Measurements from ENCODE around the gene SIRPB2. TPM values are rescaled to one million over a fixed set of nuclear protein-coding genes. Genes with fewer than 3 reads are reported as not detected.

Gene SIRPB2
- total and polyA plus RNA-seq, 10 of the 15 experiments (the other 5 are each of a cell fraction or from before 2014, with no cell fraction given) = not detected

GRCh38 chr20:1473246-1474220 is 17.7 kb downstream of the SIRPB2 start:
- no peak for FAIRE-seq
- ATAC-seq = no peak
- Histone ChIP-seq H3K4me3 (no peak overlapping the region), H3K9me3 (replicated peaks; ENCODE audit: control insufficient read depth, insufficient read depth, low read length) (no peaks in the 10 kb centered on the region), H4K20me1 (ENCODE audit: control insufficient read depth, insufficient read depth) (no peaks in the 10 kb centered on the region), H3K4me1 (ENCODE audit: control insufficient read depth, insufficient read depth, low read length) (peaks cover 3% of the 10 kb centered on the region; the same call in 1 of the 2 replicates), H3K4me2 (ENCODE audit: control insufficient read depth, insufficient read depth) (no peak overlapping the region), H3K27me3 (replicated peaks in 1 of 2; ENCODE audit: control insufficient read depth in 2 of 2, insufficient read depth in 2 of 2, low read length in 1 of 2) (no peaks in the 10 kb centered on the region; a peak in 2 of 4 replicates), H3K36me3 (ENCODE audit: control insufficient read depth in 2 of 2, insufficient read depth in 2 of 2, low read length in 1 of 2) (no peaks in the 10 kb centered on the region), H3K9ac (ENCODE audit: control insufficient read depth, insufficient read depth, low read length) (no peak overlapping the region), H3K27ac (ENCODE audit: control insufficient read depth, insufficient read depth) (no peak overlapping the region), H3K79me2 (ENCODE audit: control insufficient read depth, insufficient read depth, low read length) (no peaks in the 10 kb centered on the region), H2AFZ (ENCODE audit: control insufficient read depth, low read depth, low read length) (peak overlapping the region; percentile 5; the same call in 1 of the 2 replicates)
- no peak for DNase-seq (ENCODE audit: low read depth, low spot score)
- ChIA-PET CTCF (interaction anchor here (0.8 to 4.1 kb wide), 5 partner anchors 14 to 303 kb away, joined by 3 to 29 read pairs (median 4); no protein-coding TSS in a partner anchor), POLR2A (no interaction called here), RAD21 (ENCODE audit: unreplicated experiment) (interaction anchor here (2.8 kb wide), 1 partner anchor 30 kb away, joined by 23 read pairs; no protein-coding TSS in a partner anchor), SMC1A (ENCODE audit: uncharacterized antibody, unreplicated experiment) (interaction anchor here (3.7 kb wide), 1 partner anchor 30 kb away, joined by 21 read pairs; no protein-coding TSS in a partner anchor)
- intact Hi-C loops (cut with micrococcal nuclease; ENCODE audit: unreplicated experiment) (no loop called here), in situ Hi-C loops (cut with MboI) (no loop called here)
- WGBS (ENCODE audit: insufficient coverage, insufficient replicate concordance, low lambda C conversion rate, missing lambda C conversion rate) = 61% methylated on average over 13 of the region's 13 CpGs
- BruUV-seq (replicated peaks) = no TSS peak
- TF ChIP-seq RAD21 (IDR thresholded peaks at IDR 0.05; ENCODE audit: insufficient read depth, low read depth, low read length) (no peak), RELA (IDR thresholded peaks at IDR 0.05; ENCODE audit: borderline replicate concordance, partially characterized antibody) (no peak), PAX8 (IDR thresholded peaks at IDR 0.05) (no peak), E2F8 (IDR thresholded peaks at IDR 0.05; ENCODE audit: low read depth, partially characterized antibody) (no peak), E4F1 (IDR thresholded peaks at IDR 0.05; ENCODE audit: borderline replicate concordance, partially characterized antibody) (no peak), ZNF687 (IDR thresholded peaks at IDR 0.05) (no peak), LARP7 (IDR thresholded peaks at IDR 0.05) (no peak), ELK1 (IDR thresholded peaks at IDR 0.05; ENCODE audit: low read depth, low read length) (no peak)

Measured in GM12878 (cell line).